Measurements from ENCODE around the gene TENM4.

Gene TENM4

DNA sequence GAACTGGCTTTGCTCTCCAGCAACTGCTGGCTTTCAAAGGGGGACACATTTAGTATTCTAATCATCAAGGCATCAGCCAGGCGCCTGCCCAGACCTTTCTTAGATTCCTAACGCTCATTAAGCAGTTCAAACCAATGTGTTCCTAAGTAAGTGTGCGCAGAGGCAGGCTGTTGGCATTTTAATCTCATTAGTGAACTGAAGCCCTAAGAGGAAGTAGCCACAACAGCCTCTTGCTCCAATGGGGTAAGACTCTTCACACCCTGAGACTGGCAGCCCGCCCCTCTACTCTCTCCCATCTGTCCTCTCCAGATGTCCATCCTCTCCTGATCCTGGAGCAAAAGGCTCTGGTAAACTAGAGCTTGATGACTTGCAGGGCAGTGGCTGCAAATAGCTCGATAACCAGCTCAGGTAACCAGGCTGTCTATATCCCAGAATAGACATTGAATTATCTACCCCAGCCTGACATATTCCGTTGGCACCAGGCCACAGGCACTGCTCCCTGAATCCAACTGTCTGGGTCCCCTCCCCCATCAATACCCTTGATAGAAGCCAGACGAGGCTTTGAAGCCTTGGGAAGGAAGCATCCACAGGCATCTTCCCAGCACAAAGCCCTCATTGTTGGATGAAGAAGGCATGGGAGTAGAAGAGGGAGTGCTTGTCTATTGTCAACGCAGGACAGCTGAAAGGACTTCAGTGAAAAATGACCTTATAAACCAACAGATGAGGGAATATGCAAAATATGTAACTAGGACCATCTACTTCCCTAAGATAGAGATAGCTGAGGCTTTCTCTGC lies 321.1 kb downstream of the TENM4 start:
- DNase-seq (ENCODE audit: low read depth), result no peak

DNA sequence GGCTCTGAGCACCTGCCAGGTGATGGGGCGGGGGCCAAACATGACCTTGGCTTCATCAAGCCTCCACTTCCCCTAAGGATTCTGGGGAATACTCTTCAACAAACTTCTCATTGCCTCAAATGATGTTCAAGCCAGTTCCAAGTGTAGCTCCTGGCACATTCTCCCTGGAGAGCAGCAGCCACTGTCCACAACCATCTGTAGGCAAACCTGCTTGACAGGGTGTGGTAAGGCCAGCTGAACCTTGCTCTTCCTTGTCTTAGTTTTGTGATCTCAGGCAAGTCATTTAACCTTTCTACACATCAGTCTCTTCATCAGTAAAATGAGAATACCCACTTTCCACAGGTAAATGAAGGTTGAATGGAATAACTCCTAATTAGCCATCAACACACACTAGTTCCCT lies 323.3 kb downstream of the TENM4 start:
- no peak for DNase-seq (ENCODE audit: low read depth)

DNA sequence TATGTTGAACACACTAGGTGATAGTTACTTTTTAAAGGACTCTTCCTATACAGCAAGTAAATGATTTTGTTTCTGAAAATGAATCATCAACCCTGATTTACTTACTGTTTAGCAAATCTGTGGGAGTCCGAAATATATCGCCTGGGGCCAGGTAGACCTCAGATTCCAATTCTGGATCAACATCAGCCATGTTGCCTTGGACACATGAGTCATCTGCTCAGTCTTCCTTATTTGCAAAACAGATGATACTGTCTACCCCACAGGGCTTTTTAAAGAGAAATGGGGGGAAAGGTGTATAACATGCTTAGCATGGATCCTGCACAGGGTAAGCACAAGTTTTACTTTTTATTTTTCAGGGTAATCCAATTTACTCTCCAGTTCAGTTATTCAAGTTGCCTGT lies 324.2 kb downstream of the TENM4 start:
- no peak for DNase-seq (ENCODE audit: low read depth)

DNA sequence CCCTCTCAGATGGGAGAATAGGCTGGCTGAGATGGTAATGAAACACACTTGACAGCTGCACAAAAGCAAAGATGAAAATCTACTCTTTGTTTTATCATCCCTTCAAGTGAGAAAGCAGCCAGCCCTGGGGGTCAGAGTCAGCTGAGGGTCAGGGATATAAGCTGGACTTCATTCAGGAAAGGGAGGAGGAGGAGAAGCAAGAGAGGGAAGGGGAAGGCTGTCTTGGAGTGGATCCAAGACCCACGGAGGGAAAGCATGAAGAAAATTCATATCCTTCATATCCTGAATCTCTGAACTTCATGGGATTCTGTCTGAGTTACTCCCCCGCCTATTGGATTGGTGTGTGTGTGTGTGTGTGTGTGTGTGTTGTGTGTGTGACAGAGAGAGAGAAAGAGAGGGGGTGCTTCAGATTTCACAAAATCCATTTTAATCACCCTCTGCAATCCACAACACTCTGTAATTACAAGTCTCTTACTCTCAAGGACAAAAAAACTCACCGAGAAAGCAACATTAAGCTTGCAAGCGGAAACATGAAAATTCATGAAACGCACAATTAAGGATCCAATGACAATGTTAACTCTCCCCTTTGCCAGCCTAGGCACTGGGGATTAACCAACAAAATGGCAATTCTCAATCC lies 327.7 kb downstream of the TENM4 start:
- DNase-seq (ENCODE audit: low read depth), result no peak

DNA sequence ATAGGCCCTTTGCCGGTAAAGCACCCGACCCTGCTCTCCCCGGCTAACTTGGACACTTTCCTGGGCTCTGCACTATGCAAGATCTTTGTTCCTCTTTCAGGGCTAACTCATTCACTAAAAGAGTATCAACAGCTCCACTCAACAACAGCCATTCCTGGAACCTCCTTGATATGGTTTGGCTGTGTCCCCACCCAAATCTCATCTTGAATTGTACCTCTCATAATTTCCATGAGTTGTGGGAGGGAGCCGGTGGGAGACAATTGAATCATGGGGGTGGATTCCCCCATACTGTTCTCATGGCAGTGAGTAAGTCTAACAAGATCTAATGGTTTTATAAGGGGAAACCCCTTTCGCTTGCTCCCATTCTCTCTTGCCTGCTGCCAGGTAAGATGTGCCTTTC lies 330.0 kb downstream of the TENM4 start:
- DNase-seq (ENCODE audit: low read depth), result no peak

DNA sequence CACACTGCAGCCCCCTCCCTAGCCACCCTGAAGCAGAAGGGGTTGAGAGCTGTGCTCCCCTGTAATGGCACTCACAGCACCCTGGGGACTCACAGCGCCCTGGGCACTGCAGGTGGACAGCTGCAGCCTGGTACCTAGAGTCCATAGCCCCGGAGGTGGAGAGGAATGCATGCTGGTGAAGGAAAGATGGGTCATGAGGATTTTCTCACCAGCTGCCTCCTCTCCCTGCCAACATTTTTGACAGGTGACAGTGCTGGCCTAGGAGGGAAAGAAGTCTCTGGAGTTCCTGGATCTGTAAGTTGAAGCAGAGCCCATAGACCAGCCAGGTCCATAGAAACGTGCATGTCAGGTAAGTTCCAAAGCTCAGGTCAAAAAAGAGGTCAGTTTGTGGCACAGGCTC lies 330.5 kb downstream of the TENM4 start:
- no peak for DNase-seq (ENCODE audit: low read depth)

DNA sequence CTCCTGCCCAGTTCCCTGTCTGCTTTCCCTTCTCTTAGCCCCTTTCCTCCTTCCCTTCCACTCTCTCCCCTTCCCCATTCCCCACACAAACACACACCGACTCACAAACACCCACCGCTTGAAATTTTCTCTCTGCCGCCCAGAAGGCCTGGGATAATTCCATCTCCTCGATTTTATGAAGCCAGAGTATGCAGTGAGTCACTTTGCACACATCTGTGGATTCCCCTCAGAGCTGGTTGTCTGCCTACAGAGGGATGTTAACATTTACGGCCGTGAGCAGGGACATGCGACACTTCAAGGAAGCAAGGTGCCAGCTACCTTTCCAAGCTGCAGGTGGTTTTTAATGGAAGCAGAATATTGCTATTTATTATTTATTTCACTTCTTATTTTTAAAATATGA lies 332.0 kb downstream of the TENM4 start:
- no peak for DNase-seq (ENCODE audit: low read depth)

DNA sequence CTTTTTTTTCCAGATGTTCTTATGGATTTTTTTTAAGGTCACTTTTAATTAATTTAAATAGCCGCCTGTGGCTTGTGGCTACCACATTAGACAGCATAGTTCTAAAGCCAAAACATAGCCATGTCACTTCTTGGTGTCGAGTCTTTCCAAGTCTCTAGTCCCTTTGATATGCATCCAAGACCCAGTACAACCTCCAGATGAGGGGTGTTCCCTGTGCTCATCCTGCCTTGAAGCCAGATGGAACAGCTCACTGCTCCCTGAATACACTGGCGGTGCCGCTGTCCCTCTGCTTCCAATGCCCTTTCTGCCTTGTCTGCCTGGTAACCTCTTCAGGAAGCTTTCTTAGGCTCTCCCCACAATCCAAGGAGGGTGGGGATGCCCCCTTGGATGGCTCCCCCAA lies 338.0 kb downstream of the TENM4 start:
- DNase-seq (ENCODE audit: low read depth), result no peak

DNA sequence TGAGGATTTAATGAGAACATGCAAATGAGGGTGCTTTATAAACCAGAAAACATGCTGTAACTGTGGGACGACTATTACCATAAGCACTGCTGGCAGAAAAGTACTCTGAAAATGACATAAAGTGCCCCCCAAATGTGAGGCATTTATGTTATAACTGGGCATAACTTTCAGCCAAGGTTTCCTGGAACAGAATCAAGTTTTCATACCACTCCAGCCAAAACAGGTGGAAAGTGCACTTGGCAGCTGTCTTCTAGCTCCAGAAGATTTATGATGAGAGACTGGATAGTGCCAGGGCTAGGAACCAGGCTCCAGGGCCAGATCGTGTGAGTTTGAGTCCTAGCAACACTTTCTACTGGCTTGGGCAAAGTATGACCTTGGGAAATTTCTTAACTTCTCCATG lies 339.2 kb downstream of the TENM4 start:
- no peak for DNase-seq (ENCODE audit: low read depth)

DNA sequence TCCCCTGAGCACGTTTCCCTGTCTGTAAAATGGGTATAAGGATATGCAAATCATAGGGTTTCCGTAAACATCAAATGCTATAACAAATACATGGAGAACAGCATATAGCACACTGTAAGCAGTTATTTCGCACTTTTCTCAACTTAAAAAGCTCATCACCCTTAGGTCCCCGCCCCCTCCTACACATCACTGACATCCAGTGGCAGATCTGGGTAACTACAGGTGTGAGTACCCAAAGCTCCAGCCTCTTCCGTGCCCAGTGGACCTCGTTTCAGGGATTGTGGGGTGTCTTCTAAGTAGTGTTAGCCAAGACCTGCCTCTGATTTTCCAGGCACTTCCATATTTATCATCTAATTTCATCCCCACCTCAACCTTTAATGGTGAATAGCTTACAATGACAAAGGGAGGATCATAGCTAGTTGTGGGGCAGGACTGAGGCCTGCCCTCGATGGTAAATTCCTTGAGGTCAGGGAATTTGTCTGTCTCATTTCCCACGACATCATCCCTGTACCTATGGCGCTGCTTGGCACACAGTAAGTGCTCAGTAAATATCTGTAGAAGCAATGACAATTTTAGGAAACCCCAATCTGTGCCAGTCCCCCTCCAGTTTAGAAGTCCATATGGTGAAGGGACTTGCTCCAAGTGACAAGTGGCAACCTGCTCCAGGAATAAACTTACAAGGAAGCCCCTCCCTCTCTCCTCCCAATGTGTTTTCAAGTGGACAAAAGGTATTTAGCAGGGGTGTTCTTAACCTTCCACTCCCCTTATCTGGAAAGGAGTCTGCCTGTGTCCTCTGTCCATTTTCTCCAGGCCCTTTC lies 340.5 kb downstream of the TENM4 start:
- DNase-seq (ENCODE audit: low read depth), result no peak

DNA sequence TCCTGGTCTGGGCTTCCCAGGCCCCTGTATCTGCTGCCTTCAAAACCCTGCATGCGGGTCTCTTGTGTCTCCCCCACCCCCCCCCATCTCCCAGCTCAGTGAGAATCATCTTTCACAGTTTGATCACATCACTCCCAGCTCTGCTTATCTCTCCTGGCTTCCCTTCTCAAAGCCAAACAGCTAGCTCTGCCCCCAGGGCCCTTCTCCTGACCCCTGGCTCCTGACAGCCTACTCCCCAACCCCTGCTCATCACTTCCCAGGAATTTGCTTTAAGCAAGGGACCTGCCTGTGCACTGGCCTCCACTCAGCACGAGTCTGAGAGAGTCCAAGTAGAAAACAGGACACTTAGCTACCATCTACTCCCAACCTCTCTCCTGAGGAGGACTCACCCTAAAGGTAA lies 342.7 kb downstream of the TENM4 start:
- DNase-seq (ENCODE audit: low read depth), result no peak

DNA sequence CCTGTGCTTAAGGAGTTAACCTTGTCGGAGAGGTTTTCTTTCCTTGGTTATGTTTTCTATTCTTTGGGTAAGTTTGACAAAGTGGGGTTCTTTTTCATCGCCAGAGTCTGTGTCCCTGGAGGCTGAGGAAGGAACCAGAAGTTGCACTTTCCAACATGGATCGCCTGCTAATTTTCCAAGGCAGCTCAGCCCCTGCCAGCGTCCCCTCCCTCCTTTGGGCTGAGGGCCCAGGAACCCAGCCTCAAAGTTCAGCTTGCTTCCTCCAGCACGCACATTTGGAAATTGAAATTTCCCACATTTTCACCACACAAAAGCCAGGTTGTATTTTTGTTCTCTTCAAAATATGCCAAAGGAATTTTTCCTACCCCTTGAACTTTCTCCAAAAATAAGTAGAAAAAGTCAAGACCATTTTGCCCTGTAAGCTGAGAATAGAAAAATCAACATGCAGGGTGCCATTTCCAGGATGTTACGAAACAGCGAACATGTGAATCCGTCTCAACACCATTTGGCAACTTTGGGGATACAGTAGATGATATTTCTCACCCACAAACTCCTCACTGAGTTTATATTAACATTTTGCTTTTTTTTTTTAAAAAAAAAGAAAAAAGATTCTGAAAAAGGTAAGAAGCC lies 343.5 kb downstream of the TENM4 start:
- no peak for DNase-seq (ENCODE audit: low read depth)

DNA sequence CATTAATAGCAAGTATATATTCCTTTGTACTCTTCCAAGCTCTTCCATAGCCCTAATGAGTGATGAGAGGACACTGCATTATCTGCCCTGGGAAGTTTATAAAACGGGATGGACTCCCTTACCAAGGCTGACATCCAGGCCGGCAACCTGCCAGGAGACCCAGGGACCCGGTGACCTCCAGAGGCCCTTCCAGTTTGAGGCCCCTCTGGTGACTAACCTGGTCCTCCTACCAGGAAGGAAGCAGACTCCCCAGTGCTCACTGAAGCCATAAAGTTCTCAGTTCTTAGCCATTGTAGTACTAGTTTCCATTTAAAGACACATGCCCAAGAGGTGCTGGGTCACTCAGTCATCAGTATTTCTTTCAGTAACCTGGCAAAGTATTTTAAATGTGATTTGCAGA lies 345.4 kb downstream of the TENM4 start:
- no peak for DNase-seq (ENCODE audit: low read depth)

DNA sequence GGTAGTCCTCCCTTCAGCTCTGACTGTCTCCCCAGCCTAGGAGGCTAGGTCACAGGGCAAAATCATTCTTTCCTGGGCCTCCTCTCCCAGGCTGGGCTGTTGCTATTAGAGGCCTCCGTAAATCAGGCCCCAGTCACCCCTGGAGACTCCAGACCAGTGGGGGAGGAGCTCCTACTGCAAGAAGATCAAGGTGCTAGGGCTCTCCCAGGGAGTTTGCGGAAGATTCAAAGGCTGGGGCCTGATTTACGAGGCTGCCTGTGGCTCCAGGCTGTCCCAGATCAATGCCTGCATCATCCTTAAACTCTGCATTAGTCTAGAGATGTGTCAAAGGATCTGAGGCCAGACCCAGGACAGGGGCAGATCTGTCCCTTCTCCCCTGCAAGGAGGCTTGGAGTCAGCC lies 346.2 kb downstream of the TENM4 start:
- no peak for DNase-seq (ENCODE audit: low read depth)

DNA sequence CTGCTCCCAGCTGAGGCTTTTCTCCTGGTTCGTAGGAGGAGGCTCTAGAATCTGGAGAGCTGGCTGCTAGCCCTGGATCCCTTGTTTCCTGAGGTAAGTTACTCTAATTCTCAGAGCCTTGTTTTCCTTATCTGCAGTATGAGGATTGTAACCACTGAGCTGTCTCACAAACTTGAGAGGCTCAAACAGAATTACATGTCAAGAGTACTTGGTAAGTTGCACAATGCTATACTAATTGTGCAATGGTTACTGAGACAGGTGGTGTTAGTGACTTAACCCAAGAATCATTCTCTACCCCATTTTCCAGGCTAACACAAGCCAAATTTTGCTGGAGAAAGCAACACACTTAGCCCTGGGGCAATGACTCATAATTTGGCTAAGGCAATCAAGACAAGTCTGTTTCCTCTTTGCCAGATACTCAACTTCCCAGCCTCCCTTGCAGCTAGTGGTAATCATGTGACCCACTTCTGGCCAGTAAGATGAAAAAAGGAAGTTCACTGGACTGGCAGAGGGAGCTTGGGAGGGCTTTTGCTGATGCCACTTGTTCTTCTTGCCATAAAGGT lies 348.0 kb downstream of the TENM4 start:
- DNase-seq (ENCODE audit: low read depth), result no peak

DNA sequence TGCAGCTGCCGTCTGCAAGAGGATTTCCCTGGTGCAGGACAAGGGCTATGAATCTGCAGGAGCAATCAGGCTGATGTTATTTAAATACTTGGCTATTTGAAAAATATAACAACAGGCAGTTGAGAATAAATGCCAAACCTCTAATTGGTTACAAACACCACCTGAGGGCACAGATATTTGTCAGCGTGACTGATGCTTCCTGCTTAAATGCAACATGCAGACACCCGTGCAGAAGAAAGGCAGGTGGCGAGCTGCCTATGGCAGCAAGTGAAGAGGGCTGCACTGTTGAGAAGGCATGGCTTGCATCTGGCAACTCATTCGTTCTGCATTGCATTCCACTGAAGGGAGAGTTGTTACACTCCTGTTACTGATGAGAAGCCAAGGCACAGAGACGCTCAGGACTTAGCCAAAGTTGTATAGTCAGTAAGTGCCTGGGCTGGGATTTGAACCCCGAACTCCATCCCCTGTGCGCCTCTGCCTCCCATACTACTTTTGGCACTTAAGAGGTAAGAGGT lies 350.6 kb downstream of the TENM4 start:
- DNase-seq (ENCODE audit: low read depth), result no peak

DNA sequence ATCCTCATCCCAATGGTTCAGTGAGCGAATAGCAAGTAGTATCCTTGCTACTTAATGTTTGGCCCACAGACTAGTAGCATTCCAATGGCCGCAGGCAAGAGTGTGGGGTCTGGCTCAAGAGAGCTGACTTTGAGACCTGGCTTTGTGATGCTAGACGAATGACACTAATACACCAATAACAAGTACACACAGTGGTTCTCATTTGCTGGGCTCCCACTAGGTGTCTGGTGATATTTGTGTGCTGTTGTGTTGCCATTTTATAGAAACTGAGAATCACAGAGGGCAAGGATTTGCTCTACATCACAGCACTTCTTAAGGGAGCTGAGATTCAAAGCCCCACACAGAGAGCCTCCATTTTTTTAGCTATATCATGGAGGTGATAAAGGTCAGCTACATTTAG lies 351.2 kb downstream of the TENM4 start:
- DNase-seq (ENCODE audit: low read depth), result no peak

DNA sequence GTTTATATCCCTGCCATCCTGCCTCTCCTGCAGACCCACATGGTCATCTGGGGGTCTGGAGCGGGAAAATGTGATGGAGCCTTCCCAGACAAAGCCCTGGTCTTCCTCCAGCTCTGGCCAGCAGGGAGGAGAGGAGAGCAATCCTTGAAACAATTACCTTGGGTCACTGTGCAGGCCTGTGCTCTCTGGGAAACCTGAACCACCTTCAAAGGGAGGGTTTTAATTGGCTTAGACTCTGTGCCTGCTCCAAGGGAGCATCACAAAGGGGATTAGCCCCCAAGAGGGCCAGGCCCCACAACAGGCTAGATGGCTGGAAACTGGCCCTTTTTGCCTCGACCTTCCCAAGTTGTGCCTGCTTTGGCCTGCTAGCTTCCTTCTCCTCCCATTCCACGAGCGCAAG lies 351.9 kb downstream of the TENM4 start:
- DNase-seq (ENCODE audit: low read depth), result no peak

DNA sequence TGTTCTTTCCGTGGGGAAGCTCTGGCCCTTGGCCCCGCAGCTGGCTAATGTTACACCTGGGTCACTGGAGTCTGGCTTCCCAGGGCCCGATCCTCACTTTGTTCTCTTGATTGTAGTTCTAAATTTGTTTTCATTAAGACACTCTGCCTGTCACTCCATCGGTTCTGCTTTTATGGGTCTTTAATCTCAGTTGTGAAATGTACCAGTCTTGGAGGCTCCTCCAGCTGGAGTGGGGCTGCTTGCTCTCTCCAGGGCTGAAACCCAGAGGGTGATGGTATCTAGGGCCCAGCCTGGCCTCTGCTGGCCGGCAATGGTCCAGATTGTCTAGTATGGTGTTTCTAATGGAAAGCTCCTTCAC lies 352.9 kb downstream of the TENM4 start:
- no peak for DNase-seq (ENCODE audit: low read depth)

DNA sequence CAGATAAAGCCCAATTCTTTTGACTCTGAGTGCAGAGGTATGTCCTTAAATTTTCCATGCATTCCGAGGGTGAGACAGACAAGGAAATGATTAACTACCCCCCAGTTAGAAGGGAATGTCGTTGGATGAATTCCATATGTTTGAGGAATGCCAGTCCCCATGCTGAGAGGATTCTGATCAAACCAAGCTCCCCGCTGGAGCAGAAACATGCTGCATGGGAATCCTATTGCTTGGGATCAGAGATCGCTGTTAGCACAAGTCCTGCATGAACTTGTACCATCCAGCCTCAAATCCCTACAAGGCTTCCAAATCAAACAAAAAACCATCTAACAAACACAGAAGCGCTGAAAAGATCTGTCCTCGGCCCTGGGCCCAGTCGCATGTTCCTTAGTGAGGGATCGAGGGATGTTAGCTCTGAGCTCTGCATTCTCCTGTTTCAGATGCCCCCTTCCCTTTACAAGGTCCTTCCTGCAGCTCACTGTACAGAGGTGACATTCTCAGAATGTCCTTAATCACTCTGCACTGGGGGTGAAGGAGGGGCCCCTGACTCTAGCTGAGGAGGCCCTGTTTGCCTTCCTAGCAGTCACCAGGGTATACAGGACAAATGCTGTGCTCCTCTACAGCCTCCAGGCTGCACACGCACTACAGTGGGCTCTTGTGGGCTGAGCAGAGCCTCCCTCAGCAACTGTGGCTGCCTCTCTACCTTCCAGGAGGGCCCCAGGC lies 353.4 kb downstream of the TENM4 start:
- no peak for DNase-seq (ENCODE audit: low read depth)

DNA sequence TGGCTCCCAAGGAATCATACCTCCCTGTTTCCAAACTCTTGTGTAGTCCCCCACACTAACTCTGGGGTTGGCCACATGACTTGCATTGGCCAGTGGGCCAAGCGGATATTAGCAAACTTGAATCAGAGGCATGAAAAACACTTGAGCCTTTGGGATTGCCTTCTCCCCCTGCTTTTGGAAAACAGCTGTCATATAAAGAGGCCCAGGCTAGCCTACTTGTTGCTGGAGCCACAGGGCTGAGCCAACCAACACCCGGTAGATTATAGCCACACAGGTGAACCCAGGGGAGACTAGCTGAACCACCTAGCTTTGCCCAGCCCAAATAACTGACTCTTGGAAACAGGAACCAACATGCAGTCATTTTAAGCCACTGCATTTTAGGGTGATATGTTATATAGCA lies 354.8 kb downstream of the TENM4 start:
- no peak for DNase-seq (ENCODE audit: low read depth)

DNA sequence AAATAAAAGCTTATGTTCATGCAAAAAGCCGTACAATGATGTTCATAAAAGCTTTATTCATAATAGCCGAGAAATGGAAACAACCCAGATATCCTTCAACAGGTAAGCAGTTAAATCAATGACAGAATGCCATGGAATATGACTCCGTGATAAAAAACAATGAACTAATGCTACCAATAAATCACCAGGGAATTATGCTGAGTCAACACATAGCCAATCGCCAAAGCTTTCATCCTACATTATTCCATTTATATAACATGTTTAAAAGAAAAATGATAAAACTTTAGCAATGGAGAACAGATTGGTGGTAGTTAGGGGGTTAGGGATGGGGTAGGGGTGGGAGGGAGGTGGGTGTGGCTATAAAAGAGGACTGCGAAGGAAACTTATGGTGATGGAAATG lies 356.4 kb downstream of the TENM4 start:
- no peak for DNase-seq (ENCODE audit: low read depth)
